ENCODE results near the gene PTPRE. TPM values are rescaled to one million over a fixed set of nuclear protein-coding genes. Genes with fewer than 3 reads are reported as not detected.

Gene PTPRE
- total RNA-seq, 1 experiment from 2014 or later = 12.3 TPM

GRCh38 chr10:128040681-128041080 lies 133.8 kb downstream of the PTPRE start:
- DNase-seq (ENCODE audit: low read depth, low spot score) = no peak
- Histone ChIP-seq H3K36me3 (ENCODE audit: control insufficient read depth in 1 of 2, insufficient read depth in 2 of 2, low read length in 2 of 2) (no peaks in the 10 kb centered on the region), H3K9me2 (ENCODE audit: insufficient read depth) (no peaks in the 10 kb centered on the region), H3K4me3 (replicated peaks in 1 of 2; ENCODE audit: low read depth in 1 of 2, low read length in 2 of 2) (no peak overlapping the region), H3K79me2 (ENCODE audit: insufficient read depth, low read length) (no peaks in the 10 kb centered on the region), H3K9me3 (ENCODE audit: control insufficient read depth in 1 of 2, insufficient read depth in 1 of 2, low read depth in 1 of 2, low read length in 2 of 2) (no peaks in the 10 kb centered on the region), H3K9ac (ENCODE audit: low read length) (no peak overlapping the region), H3K27ac (ENCODE audit: low read depth, low read length) (no peak overlapping the region), H3K4me2 (ENCODE audit: low read length) (no peak overlapping the region), H3K4me1 (ENCODE audit: control insufficient read depth in 1 of 2, insufficient read depth in 2 of 2, low read length in 2 of 2) (peaks cover 7 to 13% of the 10 kb centered on the region in 2 experiments; a peak in 3 of 4 replicates), H4K20me1 (ENCODE audit: insufficient read depth) (no peaks in the 10 kb centered on the region), H3K27me3 (ENCODE audit: insufficient read depth, low read length) (no peaks in the 10 kb centered on the region), H2AFZ (ENCODE audit: low read depth, low read length, poor library complexity, severe bottlenecking) (no peak overlapping the region)
- TF ChIP-seq POLR2A (IDR thresholded peaks at IDR 0.05; ENCODE audit: borderline replicate concordance, extremely low read depth, insufficient read depth, insufficient read length) = no peak
- TF ChIP-seq ATF3 (IDR thresholded peaks at IDR 0.05) = no peak
- RAD21 ChIA-PET (ENCODE audit: low non-redundant PET in 1 of 2, low total read pairs in 2 of 2, uncharacterized antibody in 2 of 2, unreplicated experiment in 2 of 2) = no interaction called here
- POLR2A ChIA-PET = no interaction called here
- no TSS peak for BruUV-seq (replicated peaks)
- CTCF ChIA-PET = interaction anchor here (0.9 kb wide), 1 partner anchor 29 kb away, joined by 3 read pairs; no protein-coding TSS in a partner anchor
- no peak for ATAC-seq
- intact Hi-C loops (cut with micrococcal nuclease) = no loop called here

GRCh38 chr10:128042131-128042610 lies 135.3 kb downstream of the PTPRE start:
- H3K4me3 ChIP-seq (replicated peaks in 1 of 2; ENCODE audit: low read depth in 1 of 2, low read length in 2 of 2) = no peak overlapping the region
- no peaks in the 10 kb centered on the region for H3K36me3 ChIP-seq (ENCODE audit: control insufficient read depth in 1 of 2, insufficient read depth in 2 of 2, low read length in 2 of 2)
- peaks cover 9 to 15% of the 10 kb centered on the region in 2 experiments; a peak in 3 of 4 replicates for H3K4me1 ChIP-seq (ENCODE audit: control insufficient read depth in 1 of 2, insufficient read depth in 2 of 2, low read length in 2 of 2)
- BruUV-seq (replicated peaks) = no TSS peak
- DNase-seq (ENCODE audit: low read depth, low spot score) = no peak
- ChIA-PET CTCF (no interaction called here), POLR2A (no interaction called here), RAD21 (ENCODE audit: low non-redundant PET in 1 of 2, low total read pairs in 2 of 2, uncharacterized antibody in 2 of 2, unreplicated experiment in 2 of 2) (no interaction called here)
- no peaks in the 10 kb centered on the region for H3K9me2 ChIP-seq (ENCODE audit: insufficient read depth)
- no peaks in the 10 kb centered on the region for H3K79me2 ChIP-seq (ENCODE audit: insufficient read depth, low read length)
- no peak overlapping the region for H2AFZ ChIP-seq (ENCODE audit: low read depth, low read length, poor library complexity, severe bottlenecking)
- no peak for ATAC-seq
- intact Hi-C loops (cut with micrococcal nuclease) = no loop called here
- no peak overlapping the region for H3K9ac ChIP-seq (ENCODE audit: low read length)
- no peaks in the 10 kb centered on the region for H4K20me1 ChIP-seq (ENCODE audit: insufficient read depth)
- no peaks in the 10 kb centered on the region for H3K9me3 ChIP-seq (ENCODE audit: control insufficient read depth in 1 of 2, insufficient read depth in 1 of 2, low read depth in 1 of 2, low read length in 2 of 2)
- H3K4me2 ChIP-seq (ENCODE audit: low read length) = no peak overlapping the region
- H3K27me3 ChIP-seq (ENCODE audit: insufficient read depth, low read length) = no peaks in the 10 kb centered on the region
- H3K27ac ChIP-seq (ENCODE audit: low read depth, low read length) = no peak overlapping the region
- no peak for TF ChIP-seq EZH2phosphoT487 (IDR thresholded peaks at IDR 0.05; ENCODE audit: borderline replicate concordance)
- no peak for TF ChIP-seq CBX3 (IDR thresholded peaks at IDR 0.05; ENCODE audit: low read depth)
- TF ChIP-seq EZH2 (IDR thresholded peaks at IDR 0.05) = no peak
- no peak for TF ChIP-seq ELF1 (IDR thresholded peaks at IDR 0.05; ENCODE audit: borderline replicate concordance, low read depth)
- TF ChIP-seq ATF3 (IDR thresholded peaks at IDR 0.05) = no peak
- no peak for TF ChIP-seq ZNF274 (IDR thresholded peaks at IDR 0.05; ENCODE audit: low read depth, low read length)
- no peak for TF ChIP-seq EGR1 (IDR thresholded peaks at IDR 0.05; ENCODE audit: low read depth)
- TF ChIP-seq JUND (IDR thresholded peaks at IDR 0.05) = no peak
- no peak for TF ChIP-seq POLR2A (IDR thresholded peaks at IDR 0.05; ENCODE audit: borderline replicate concordance, extremely low read depth, insufficient read depth, insufficient read length)
- no peak for TF ChIP-seq REST (IDR thresholded peaks at IDR 0.05; ENCODE audit: low read depth)
- TF ChIP-seq SRF (IDR thresholded peaks at IDR 0.05; ENCODE audit: low read depth) = no peak
- no peak for TF ChIP-seq CEBPB (IDR thresholded peaks at IDR 0.05; ENCODE audit: low read depth)
- no peak for TF ChIP-seq ZBTB33 (IDR thresholded peaks at IDR 0.05; ENCODE audit: extremely low read depth, insufficient replicate concordance, low read length)
- TF ChIP-seq SIN3A (IDR thresholded peaks at IDR 0.05; ENCODE audit: low read depth) = no peak
- no peak for TF ChIP-seq FOSL1 (IDR thresholded peaks at IDR 0.05; ENCODE audit: low read depth)
- no peak for TF ChIP-seq TCF7L2 (IDR thresholded peaks at IDR 0.05; ENCODE audit: borderline replicate concordance, extremely low read depth, insufficient read depth, insufficient read length)

All from HCT116 (cell line).